Transverse colon (tissue), 4 donors: ENCODE data around the gene GRXCR2. TPM values are rescaled to one million over a fixed set of nuclear protein-coding genes. Genes with fewer than 3 reads are reported as not detected.

Experiments used
- DNase-seq: peaks from one replicate; pipeline ENCODE4 v3.0.0-alpha.2; 2019
- H3K27ac ChIP-seq, 4 donors: fragments of 200-600 bp; sonication (generic); 2 replicates each; pipeline ENCODE4 v1.5.1; 2016 to 2018; ENCODE audit warnings: inconsistent platforms in 4 of 4
- H3K27me3 ChIP-seq: fragments of 200-600 bp; sonication (generic); 2 replicates; pipeline ENCODE4 v1.5.1; 2017; ENCODE audit warnings: inconsistent platforms
- H3K36me3 ChIP-seq, 4 donors: fragments of 200-600 bp; sonication (generic); 2 replicates each; pipeline ENCODE4 v1.5.1; 2017 to 2019; ENCODE audit warnings: inconsistent platforms in 4 of 4
- H3K4me1 ChIP-seq, 4 donors: fragments of 200-600 bp; sonication (generic); 2 replicates each; pipeline ENCODE4 v1.5.1; 2017 to 2020; ENCODE audit warnings: inconsistent platforms in 4 of 4
- H3K4me3 ChIP-seq, 4 donors: fragments of 200-600 bp; sonication (generic); 1 replicate in 1 of 4; 2 replicates in 3 of 4; pipeline versions ENCODE4 v1.5.1 to v1.6.1; 2017 to 2019; ENCODE audit warnings: inconsistent platforms in 4 of 4
- H3K9me3 ChIP-seq, 2 donors: fragments of 200-600 bp; sonication (generic); 2 replicates each; pipeline ENCODE4 v1.5.1; 2017 to 2019; ENCODE audit warnings: inconsistent platforms in 2 of 2
- CTCF ChIP-seq, 5 experiments: fragments of 200-600 bp in 3 of 5; fragments of 450-650 bp in 2 of 5; sonication (generic) in 3 of 5; IDR thresholded peaks; 1 replicate in 2 of 5; 2 replicates in 3 of 5; pipeline ENCODE4 v1.5.1; 2016 to 2017; ENCODE audit warnings: antibody characterized with exemption in 5 of 5, inconsistent platforms in 3 of 5, mild to moderate bottlenecking in 2 of 5, moderate library complexity in 1 of 5
- EP300 ChIP-seq: sonication (generic); formaldehyde crosslinking; IDR thresholded peaks from one replicate; pipeline ENCODE4 v1.6.1; 2017; ENCODE audit warnings: antibody characterized with exemption, low read depth
- POLR2A ChIP-seq: fragments of 450-650 bp; IDR thresholded peaks from one replicate; pipeline ENCODE4 v1.6.1; 2016; ENCODE audit warnings: antibody characterized with exemption, mild to moderate bottlenecking, moderate library complexity
- POLR2AphosphoS5 ChIP-seq, 3 donors: sonication (generic); formaldehyde crosslinking; IDR thresholded peaks; one replicate each; pipeline ENCODE4 v1.6.1; 2016; ENCODE audit warnings: antibody characterized with exemption in 3 of 3
- WGBS, 2 donors: methylation state at CpG; one replicate each; pipeline ENCODE4 v1.1.5; 2018; ENCODE audit warnings: low coverage in 1 of 2; 5-methylcytosine and 5-hydroxymethylcytosine counted together
- in situ Hi-C, 4 donors: fragments of 200-750 bp; cut with MboI; loops; one replicate each; pipeline versions ENCODE4 v1.15.0 to v1.15.1; 2017; ENCODE audit warnings: low sequenced_read_pairs in 3 of 4, low pct_ligation_motif_present in 1 of 4, low pct_unique_long_range_greater_than_20kb in 1 of 4
- intact Hi-C: fragments of 100-400 bp; cut with DNase I; formaldehyde crosslinking; loops from one replicate; pipeline ENCODE4 v1.15.1; 2023; ENCODE audit warnings: low total_unique reads
- total RNA-seq, 4 donors: library from RNA; depleted of rRNA; stranded (reverse); fragments of >200 nt; gene quantifications; one replicate each; pipeline ENCODE4 v1.1.0, GENCODE V29; 2016

Gene GRXCR2
- total RNA-seq, 4 donors from 2014 or later, result not detected

- Histone ChIP-seq H3K4me3 (no peak overlapping the region), H3K4me1 (peaks cover 0 to 21% (median 14%) of the 10 kb centered on the region in 4 donors), H3K27me3 (no peaks in the 10 kb centered on the region), H3K27ac (no peak overlapping the region), H3K9me3 (no peaks in the 10 kb centered on the region), H3K36me3 (no peaks in the 10 kb centered on the region)
- no peak for TF ChIP-seq POLR2AphosphoS5 (IDR thresholded peaks at IDR 0.05)
- TF ChIP-seq POLR2A, result no peak
- TF ChIP-seq CTCF (IDR thresholded peaks at IDR 0.05), result no peak
- no peak for TF ChIP-seq EP300
- WGBS, 2 donors, result 79 to 100% methylated on average over 2 to 6 of the region's 6 CpGs
- no peak for DNase-seq
- intact Hi-C loops (no loop called here), in situ Hi-C loops (no loop called here)
These were observed 13.4 kb downstream of the GRXCR2 start for GRCh38 chr5:145859453-145859852.

GRCh38 chr5:145858959-145859358 lies 13.9 kb downstream of the GRXCR2 start:
- intact Hi-C loops, result no loop called here
- H3K27ac ChIP-seq, result no peak overlapping the region
- 67 to 78% methylated on average over 4 of the region's 4 CpGs for WGBS, 2 donors

GRCh38 chr5:145856285-145856818 lies 16.5 kb downstream of the GRXCR2 start:
- no peaks in the 10 kb centered on the region for H3K27me3 ChIP-seq
- no peaks in the 10 kb centered on the region for H3K36me3 ChIP-seq
- peak overlapping the region; percentile 80 to 83 (median 82) for H3K27ac ChIP-seq
- WGBS, 2 donors, result 17 to 44% methylated on average over 13 to 24 of the region's 25 CpGs
- peaks cover 0 to 32% (median 21%) of the 10 kb centered on the region in 4 donors for H3K4me1 ChIP-seq
- TF ChIP-seq POLR2AphosphoS5 (IDR thresholded peaks at IDR 0.05) (no peak), EP300 (no peak), CTCF (IDR thresholded peaks at IDR 0.05) (no peak), POLR2A (no peak)
- peak overlapping the region in 3 of 4 donors; percentile 9 to 39 (median 28) for H3K4me3 ChIP-seq
- H3K9me3 ChIP-seq, result no peaks in the 10 kb centered on the region
- DNase-seq, result peak; percentile 26
- intact Hi-C loops (no loop called here), in situ Hi-C loops (no loop called here)

More at GRCh38 chr5:145858959-145859358, 13.9 kb downstream of the GRXCR2 start:
- in situ Hi-C loops, result no loop called here
- no peak overlapping the region for H3K4me3 ChIP-seq
- H3K9me3 ChIP-seq, result no peaks in the 10 kb centered on the region
- H3K4me1 ChIP-seq, result peaks cover 0 to 21% (median 14%) of the 10 kb centered on the region in 4 donors
- DNase-seq, result no peak
- TF ChIP-seq POLR2AphosphoS5 (IDR thresholded peaks at IDR 0.05), result no peak
- no peaks in the 10 kb centered on the region for H3K27me3 ChIP-seq
- no peaks in the 10 kb centered on the region for H3K36me3 ChIP-seq

GRCh38 chr5:145855763-145856267 lies 17.0 kb downstream of the GRXCR2 start:
- H3K27me3 ChIP-seq, result no peaks in the 10 kb centered on the region
- peaks cover 0 to 32% (median 21%) of the 10 kb centered on the region in 4 donors for H3K4me1 ChIP-seq
- H3K9me3 ChIP-seq, result no peaks in the 10 kb centered on the region
- 31 to 37% methylated on average over 4 of the region's 4 CpGs for WGBS, 2 donors
- intact Hi-C loops (no loop called here), in situ Hi-C loops (no loop called here)
- H3K4me3 ChIP-seq, result peak overlapping the region in 2 of 4 donors; percentile 28 to 39
- TF ChIP-seq POLR2AphosphoS5 (IDR thresholded peaks at IDR 0.05) (no peak), POLR2A (no peak), EP300 (no peak), CTCF (IDR thresholded peaks at IDR 0.05) (peak in 1 of 5 experiments; percentile 11)
- H3K36me3 ChIP-seq, result no peaks in the 10 kb centered on the region
- peak overlapping the region; percentile 80 to 83 (median 82) for H3K27ac ChIP-seq
- DNase-seq, result no peak
